Vagina (tissue), 2 donors: ENCODE data around the gene CES5A. TPM values are rescaled to one million over a fixed set of nuclear protein-coding genes. Genes with fewer than 3 reads are reported as not detected.
A peak's percentile ranks its signal among the peaks of the same experiment; 100 is the strongest.
"Not testable (repeated sequence)": the region's sequence is repeated elsewhere in the genome, so short reads cannot be mapped to it uniquely, and the experiment has no call there.

Experiments
- DNase-seq, 2 donors: peaks; one replicate each; pipeline ENCODE4 v3.0.0-alpha.2; 2017; ENCODE audit errors: extremely low spot score in 2 of 2
- H3K27ac ChIP-seq: fragments of 200-600 bp; sonication (generic); one replicate; pipeline ENCODE4 v1.5.1; 2019
- H3K27me3 ChIP-seq: fragments of 200-600 bp; sonication (generic); one replicate; pipeline ENCODE4 v1.5.1; 2019
- H3K36me3 ChIP-seq, 2 donors: fragments of 200-600 bp; sonication (generic); one replicate each; pipeline ENCODE4 v1.5.1; 2017 to 2019
- H3K4me1 ChIP-seq: fragments of 200-600 bp; sonication (generic); one replicate; pipeline ENCODE4 v1.5.1; 2019
- H3K4me3 ChIP-seq, 2 donors: fragments of 200-600 bp; sonication (generic); 1 replicate in 1 of 2; 2 replicates in 1 of 2; pipeline ENCODE4 v1.5.1; 2016 to 2019
- H3K9me3 ChIP-seq: fragments of 200-600 bp; sonication (generic); one replicate; pipeline ENCODE4 v1.5.1; 2019
- CTCF ChIP-seq, 3 experiments: fragments of 450-650 bp in 2 of 3; fragments of 200-600 bp in 1 of 3; sonication (generic) in 1 of 3; IDR thresholded peaks; one replicate each; pipeline ENCODE4 v1.5.1; 2017 to 2019; ENCODE audit warnings: antibody characterized with exemption in 3 of 3, mild to moderate bottlenecking in 2 of 3, moderate library complexity in 2 of 3
- POLR2A ChIP-seq, 2 donors: fragments of 450-650 bp; IDR thresholded peaks; one replicate each; pipeline ENCODE4 v1.6.1; 2017; ENCODE audit warnings: antibody characterized with exemption in 2 of 2, mild to moderate bottlenecking in 2 of 2, moderate library complexity in 2 of 2
- POLR2AphosphoS5 ChIP-seq, 2 donors: sonication (generic); formaldehyde crosslinking; IDR thresholded peaks; one replicate each; pipeline ENCODE4 v1.9.0; 2017; ENCODE audit warnings: antibody characterized with exemption in 2 of 2, mild to moderate bottlenecking in 2 of 2, low read depth in 1 of 2; ENCODE audit not compliant: insufficient read depth in 1 of 2
- intact Hi-C: fragments of 100-400 bp; cut with DNase I; formaldehyde crosslinking; loops from one replicate; pipeline ENCODE4 v1.15.1; 2023
- total RNA-seq: library from RNA; depleted of rRNA; stranded (reverse); fragments of >200 nt; gene quantifications from one replicate; pipeline ENCODE4 v1.2.3, GENCODE V29; 2016

Gene CES5A
- total RNA-seq, 1 donor from 2014 or later, result not detected

DNA sequence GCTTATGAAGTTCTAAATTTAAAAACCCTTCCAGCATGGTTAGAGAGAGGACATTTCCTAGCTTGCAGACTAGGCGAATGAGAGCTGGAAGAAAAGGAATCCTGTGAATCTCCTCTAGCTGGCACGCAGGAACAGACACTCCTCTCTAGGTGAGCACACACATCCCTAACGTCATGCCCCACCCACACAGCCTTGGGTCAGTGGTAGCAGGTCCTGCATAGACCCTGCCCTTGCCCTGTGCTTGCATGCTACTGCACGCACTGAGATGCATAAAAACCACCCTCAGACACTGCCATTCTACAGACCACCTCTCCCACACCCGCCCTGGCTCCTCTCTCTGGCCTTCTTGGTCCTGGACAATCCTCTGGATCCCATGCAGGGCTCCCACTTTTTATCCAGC lies 65.8 kb downstream of the CES5A start:
- no peaks in the 10 kb centered on the region for H3K9me3 ChIP-seq
- intact Hi-C loops, result no loop called here
- DNase-seq, result peak in 1 of 2 donors; percentile 81
- TF ChIP-seq CTCF (IDR thresholded peaks at IDR 0.05), result no peak
- TF ChIP-seq POLR2A (IDR thresholded peaks at IDR 0.05), result no peak
- TF ChIP-seq POLR2AphosphoS5 (IDR thresholded peaks at IDR 0.05; ENCODE audit: insufficient read depth in 1 of 2, low read depth in 1 of 2), result no peak
- H3K4me1 ChIP-seq, result no peaks in the 10 kb centered on the region
- no peaks in the 10 kb centered on the region for H3K27me3 ChIP-seq
- H3K4me3 ChIP-seq, result no peak overlapping the region
- H3K27ac ChIP-seq, result no peak overlapping the region
- no peaks in the 10 kb centered on the region for H3K36me3 ChIP-seq

DNA sequence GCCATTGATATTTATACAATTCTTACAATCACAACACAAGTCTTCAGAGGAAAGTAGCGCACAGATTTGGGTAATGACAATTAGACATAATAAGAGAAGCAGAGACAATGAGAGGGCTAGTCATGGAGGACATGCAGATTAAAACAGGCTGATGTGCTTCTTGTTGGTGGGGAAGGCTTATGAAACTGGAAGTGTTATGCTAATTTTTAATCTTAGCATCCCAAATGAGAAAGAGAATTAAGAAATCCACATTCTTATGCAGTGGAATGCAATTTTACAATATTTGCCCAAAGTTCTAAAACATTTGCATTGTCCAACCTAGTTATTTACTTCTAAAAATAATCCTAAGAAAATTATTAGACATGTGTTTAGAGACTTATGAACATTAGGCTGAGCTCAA lies 66.9 kb downstream of the CES5A start:
- H3K4me1 ChIP-seq, intact Hi-C loops, DNase-seq: not testable (repeated sequence)

GRCh38 chr16:55805104-55805503 lies 70.1 kb downstream of the CES5A start:
- intact Hi-C loops, H3K27ac ChIP-seq, H3K4me3 ChIP-seq, H3K9me3 ChIP-seq, H3K36me3 ChIP-seq, DNase-seq, H3K27me3 ChIP-seq, H3K4me1 ChIP-seq: not testable (repeated sequence)

More for the DNA sequence above, 66.9 kb downstream of the CES5A start:
- H3K4me3 ChIP-seq, H3K27me3 ChIP-seq, H3K36me3 ChIP-seq, H3K27ac ChIP-seq, H3K9me3 ChIP-seq: not testable (repeated sequence)

DNA sequence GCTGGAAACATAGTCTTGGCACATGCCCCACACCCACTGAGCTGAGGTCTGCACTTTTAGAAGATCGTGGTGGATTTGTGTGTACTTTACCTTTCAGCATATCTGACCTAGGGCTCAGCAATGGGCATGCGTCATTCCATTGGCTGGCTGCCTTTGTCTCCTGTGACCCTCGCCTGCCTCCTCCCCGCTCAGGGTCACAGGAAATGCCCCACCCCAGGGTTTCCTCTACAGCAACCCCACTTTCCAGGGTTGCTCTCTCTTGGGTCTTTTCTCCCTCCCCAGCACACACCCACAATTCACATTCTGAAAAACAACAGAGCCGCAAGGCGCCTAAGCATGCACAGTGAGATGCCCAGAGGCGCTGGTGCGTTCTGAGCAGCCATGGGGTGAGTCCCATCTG lies 71.5 kb downstream of the CES5A start:
- H3K27me3 ChIP-seq, intact Hi-C loops, H3K4me3 ChIP-seq, H3K27ac ChIP-seq, DNase-seq, H3K36me3 ChIP-seq, H3K9me3 ChIP-seq, H3K4me1 ChIP-seq: not testable (repeated sequence)

Other genes starting within 250 kb of the CES5A start
- 9.6 TPM for gene SLC6A2, start 219.4 kb downstream of the CES5A start, total RNA-seq
- 10.1 TPM for gene CES1, start 42.3 kb downstream of the CES5A start, total RNA-seq